GM12872 (cell line): Measurements from ENCODE around the gene PRSS23.

Experiments
- CTCF ChIP-seq: IDR thresholded peaks from 3 replicates; pipeline ENCODE4 v1.5.1; 2011; ENCODE audit warnings: low read depth, mild to moderate bottlenecking, low read length, moderate library complexity; ENCODE audit not compliant: insufficient read depth

The PRSS23 gene

DNA sequence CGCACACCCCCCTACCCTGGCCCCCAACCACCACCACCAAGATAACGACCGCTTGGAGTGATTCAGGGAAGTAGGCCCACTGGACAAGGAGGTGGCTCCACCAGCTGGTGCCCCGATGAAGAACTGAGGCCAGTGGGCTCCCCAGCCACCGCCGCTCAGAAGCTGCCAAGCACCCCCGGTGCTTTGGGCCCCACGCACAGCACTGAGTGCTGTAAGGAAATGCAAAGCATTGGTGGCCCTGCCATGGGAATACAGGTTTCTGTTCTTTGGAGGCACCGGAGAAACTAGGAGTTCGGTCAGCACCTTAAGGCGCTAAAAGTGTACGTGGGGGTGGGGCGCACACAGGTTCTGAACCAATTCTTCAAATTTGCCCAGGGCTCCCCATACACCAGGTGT is 664 bp upstream of the PRSS23 start:
- no peak for TF ChIP-seq CTCF

DNA sequence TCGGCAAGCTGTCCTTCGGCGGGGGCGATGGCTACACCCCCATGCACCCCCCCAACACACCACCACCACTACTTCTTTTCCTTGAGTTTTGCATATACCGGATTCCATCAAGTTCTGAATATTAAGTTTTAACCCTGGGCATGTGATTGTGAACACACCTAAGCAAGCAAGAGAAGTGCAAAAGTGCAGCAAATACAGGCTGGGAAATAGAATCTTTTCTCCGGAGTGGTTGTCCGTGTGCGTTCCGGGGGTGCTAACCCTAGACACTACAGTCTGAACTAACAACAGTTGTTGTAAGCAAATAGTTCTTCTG is 574 bp downstream of the PRSS23 start:
- TF ChIP-seq CTCF = no peak

DNA sequence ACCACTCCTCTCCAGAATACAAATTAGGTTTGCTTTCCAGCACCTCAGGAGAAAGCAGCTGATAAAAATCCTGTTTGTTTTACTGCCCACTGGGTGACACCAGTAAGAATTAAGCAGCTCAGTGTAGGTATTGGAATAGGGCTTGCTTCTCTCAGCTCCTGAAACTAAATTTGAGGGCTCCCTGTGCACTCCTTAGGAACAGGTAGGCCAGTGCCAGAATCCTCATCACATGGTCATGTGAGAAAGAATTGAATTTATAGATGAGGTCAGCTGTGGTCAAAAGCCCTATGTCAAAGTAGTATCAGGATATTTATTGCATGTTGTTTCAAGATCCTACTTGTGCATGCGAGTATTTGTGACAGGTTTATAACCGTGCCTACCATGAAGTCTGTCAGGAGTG is 1.0 kb downstream of the PRSS23 start:
- TF ChIP-seq CTCF = no peak

DNA sequence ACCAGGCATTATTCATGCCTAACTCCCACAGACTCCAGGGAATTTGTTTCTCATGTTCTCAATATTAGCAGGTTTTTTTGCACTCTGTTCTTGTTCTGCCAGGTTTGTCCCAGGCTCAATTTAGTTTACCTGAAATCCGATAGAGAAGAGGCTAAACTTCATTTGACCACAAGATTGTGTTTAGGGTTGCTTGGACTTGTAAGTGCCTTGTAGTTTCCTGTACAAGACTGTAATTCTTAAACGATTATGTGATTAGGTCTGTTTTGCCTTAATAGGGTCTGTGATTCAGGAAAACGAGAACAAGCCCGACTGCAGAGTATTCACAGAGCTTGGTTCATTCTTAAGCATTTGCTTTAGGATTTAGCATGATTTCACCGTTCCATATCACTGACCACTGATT is 1.8 kb downstream of the PRSS23 start:
- no peak for TF ChIP-seq CTCF

DNA sequence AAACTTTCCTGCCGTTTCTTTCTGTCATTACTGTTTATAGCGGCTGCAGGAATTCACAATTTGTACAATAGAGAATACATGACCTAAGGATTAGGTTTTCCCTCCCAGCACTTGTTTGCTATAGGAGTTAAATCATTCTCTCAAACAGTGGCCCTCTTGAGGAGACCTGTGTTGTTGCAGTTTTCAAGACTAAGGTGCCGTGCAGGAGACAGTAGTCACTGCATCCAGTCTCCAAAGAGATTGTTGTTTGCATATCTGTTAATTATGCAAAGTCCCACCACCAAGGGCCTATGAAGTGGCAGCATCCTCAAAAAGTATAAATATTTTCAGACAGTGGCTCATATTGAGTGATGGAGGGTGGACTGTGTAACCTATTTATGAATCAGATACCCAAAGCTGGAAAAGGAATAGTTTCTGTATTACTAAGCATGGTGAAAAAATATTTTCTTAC is 2.3 kb downstream of the PRSS23 start:
- peak; percentile 38; the same call in 1 of the 3 replicates for TF ChIP-seq CTCF

- TF ChIP-seq CTCF = no peak
Measured at GRCh38 chr11:86803136-86804045, 3.0 kb downstream of the PRSS23 start.

- no peak for TF ChIP-seq CTCF
Measured at GRCh38 chr11:86804951-86805350, 4.6 kb downstream of the PRSS23 start.
